Measurements from ENCODE around the gene SLC22A2. TPM values are rescaled to one million over a fixed set of nuclear protein-coding genes. Genes with fewer than 3 reads are reported as not detected.
"Not testable (repeated sequence)": the region's sequence is repeated elsewhere in the genome, so short reads cannot be mapped to it uniquely, and the experiment has no call there.

Gene SLC22A2
- 0.04 TPM for total RNA-seq
- polyA plus RNA-seq (ENCODE audit: insufficient read depth in 1 of 8, insufficient read length in 8 of 8, low replicate concordance in 1 of 8) = under 1 TPM in 5 of 8 donors, not detected in 3; 0.07 to 0.32 (median 0.12) TPM
- long read RNA-seq, donor 1 = 0 reads
- long read RNA-seq, donor 2 = 0 reads
- long read RNA-seq, donor 3 = 0 reads
- long read RNA-seq, donor 4 = 0 reads
- long read RNA-seq, donor 5 = 0 reads
- long read RNA-seq, donor 6 = 0 reads
- long read RNA-seq, donor 7 = 0 reads
- long read RNA-seq, donor 8 = 0 reads
- long read RNA-seq, donor 9 = 0 reads
- long read RNA-seq, donor 10 = 0 reads
- long read RNA-seq, donor 11 = 0 reads

DNA sequence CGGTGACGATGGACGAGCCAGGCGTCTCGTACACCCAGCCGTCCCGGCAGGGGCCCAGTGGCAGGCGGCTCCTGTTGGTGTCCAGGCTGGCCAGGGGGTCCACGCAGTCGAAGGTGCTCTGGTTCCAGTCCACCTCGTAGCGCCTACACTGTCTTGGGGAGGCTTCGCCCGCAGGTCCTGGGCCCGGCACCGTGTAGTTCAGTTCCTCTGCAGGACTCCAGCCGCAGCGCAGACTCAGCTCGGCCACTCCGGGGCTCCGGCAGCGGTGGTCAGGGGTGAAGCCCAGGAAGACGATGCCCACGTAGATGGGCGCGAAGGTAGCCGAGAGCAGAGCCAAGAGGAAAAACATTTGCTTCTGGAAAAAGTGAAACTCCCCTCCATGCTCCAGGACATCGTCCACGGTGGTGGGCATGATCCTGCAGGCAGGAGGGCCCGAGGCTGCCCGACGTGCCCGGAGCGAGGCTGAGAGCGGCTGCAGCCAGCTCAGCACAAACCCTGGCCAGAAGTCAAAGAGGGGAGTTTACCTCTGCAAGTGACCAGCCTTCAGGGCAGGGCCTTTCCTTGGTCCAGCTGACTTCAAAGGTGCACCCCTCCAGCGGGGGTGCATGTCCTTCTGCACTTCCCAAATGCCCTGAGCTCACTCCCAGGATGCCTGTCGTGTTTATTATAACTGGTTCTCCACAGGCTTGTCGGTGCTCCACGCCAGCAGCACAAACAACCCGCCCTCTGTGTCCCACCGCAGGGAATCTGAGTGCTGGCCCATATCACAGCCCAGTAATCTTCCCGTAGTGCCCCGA, at the start of gene SLC22A2:
SLC22A2 (minus strand) TSS at position 476 of the 797 bp plus-strand sequence; CDS start at position 412, 64 bp downstream.
- Histone ChIP-seq H3K4me3 (ENCODE audit: low read length) (no peak within 1 kb of the TSS), H3K4me1 (ENCODE audit: control insufficient read depth, insufficient read depth, low read length) (peaks cover 13% of the 10 kb centered on the region), H3K27me3 (ENCODE audit: control insufficient read depth, insufficient read depth, low read length) (no peaks in the 10 kb centered on the region), H3K27ac (ENCODE audit: low read length) (no peak within 1 kb of the TSS), H3K36me3 (ENCODE audit: control insufficient read depth, insufficient read depth, low read length) (no peaks in the 10 kb centered on the region), H3K9me3 (replicated peaks; ENCODE audit: control insufficient read depth, low read depth, low read length) (no peaks in the 10 kb centered on the region)
- 89% methylated on average over 43 of the region's 43 CpGs for WGBS (ENCODE audit: insufficient coverage)
- no peak for DNase-seq

DNA sequence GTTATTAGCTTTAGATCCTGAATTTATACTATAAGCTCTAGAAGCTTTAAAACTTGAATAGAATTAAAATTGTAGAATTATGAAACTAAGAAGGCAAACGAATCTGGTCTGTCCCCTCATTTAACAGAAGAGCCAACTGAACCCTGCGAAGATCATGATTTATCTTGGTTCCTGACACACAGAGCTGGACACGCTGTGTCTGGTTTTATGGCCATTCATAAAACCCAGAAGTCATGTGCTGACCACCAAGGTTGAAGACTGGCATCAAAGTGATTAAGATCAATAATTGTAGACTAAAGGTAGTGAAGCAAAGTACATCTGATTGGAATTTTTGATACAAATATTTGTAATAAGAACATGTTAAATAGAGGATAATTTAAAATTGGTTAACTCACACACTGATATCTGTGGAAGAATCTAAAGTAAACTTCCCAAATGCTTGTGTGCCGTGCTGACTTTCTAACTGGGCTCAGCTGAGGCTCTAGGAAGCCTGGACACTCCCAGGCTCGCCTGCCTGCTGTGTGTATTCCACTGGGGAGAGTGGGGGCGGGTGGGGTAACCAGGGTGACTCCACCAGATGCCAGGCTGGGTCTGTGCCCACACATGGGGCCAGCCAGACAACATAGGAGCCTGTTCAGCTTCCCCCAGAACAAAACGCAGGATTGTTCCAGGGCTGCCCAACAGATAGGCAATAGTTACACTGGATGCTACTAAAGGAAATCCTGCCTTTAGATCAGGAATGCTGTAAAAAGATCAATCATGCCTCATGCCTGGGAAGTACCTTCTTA, 47.5 kb upstream of the SLC22A2 start:
- 22% methylated on average over 4 of the region's 7 CpGs for WGBS (ENCODE audit: insufficient coverage)
- no peak overlapping the region for H3K27ac ChIP-seq (ENCODE audit: low read length)
- H3K27me3 ChIP-seq (ENCODE audit: control insufficient read depth, insufficient read depth, low read length) = no peaks in the 10 kb centered on the region
- no peaks in the 10 kb centered on the region for H3K36me3 ChIP-seq (ENCODE audit: control insufficient read depth, insufficient read depth, low read length)
- H3K9me3 ChIP-seq (replicated peaks; ENCODE audit: control insufficient read depth, low read depth, low read length) = peaks cover 3% of the 10 kb centered on the region
- peaks cover 11% of the 10 kb centered on the region for H3K4me1 ChIP-seq (ENCODE audit: control insufficient read depth, insufficient read depth, low read length)
- peak; percentile 57 for DNase-seq
- no peak overlapping the region for H3K4me3 ChIP-seq (ENCODE audit: low read length)

DNA sequence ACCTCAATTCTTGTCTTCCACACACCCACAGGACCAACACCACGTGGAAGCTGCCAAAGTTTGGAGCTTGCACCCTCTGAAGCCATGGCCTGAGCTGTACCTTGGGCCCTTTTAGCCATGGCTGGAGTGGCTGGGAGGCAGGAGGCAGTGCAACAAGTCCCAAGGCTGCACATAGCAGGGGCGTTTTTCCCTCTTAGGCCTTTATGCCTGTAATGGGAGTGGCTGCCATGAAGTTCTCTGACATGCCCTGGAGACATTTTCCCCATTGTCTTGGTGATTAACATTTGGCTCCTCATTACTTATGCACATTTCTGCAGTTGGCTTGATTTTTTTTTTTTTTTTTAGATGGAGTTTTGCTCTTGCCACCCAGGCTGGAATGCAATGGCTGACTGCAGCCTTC, 45.2 kb upstream of the SLC22A2 start:
- WGBS (ENCODE audit: insufficient coverage) = 90% methylated on average over 1 of the region's 2 CpGs
- Histone ChIP-seq H3K4me1 (ENCODE audit: control insufficient read depth, insufficient read depth, low read length) (peaks cover 22% of the 10 kb centered on the region), H3K4me3 (ENCODE audit: low read length) (no peak overlapping the region), H3K9me3 (replicated peaks; ENCODE audit: control insufficient read depth, low read depth, low read length) (no peaks in the 10 kb centered on the region), H3K27me3 (ENCODE audit: control insufficient read depth, insufficient read depth, low read length) (no peaks in the 10 kb centered on the region), H3K27ac (ENCODE audit: low read length) (no peak overlapping the region), H3K36me3 (ENCODE audit: control insufficient read depth, insufficient read depth, low read length) (no peaks in the 10 kb centered on the region)
- no peak for DNase-seq

DNA sequence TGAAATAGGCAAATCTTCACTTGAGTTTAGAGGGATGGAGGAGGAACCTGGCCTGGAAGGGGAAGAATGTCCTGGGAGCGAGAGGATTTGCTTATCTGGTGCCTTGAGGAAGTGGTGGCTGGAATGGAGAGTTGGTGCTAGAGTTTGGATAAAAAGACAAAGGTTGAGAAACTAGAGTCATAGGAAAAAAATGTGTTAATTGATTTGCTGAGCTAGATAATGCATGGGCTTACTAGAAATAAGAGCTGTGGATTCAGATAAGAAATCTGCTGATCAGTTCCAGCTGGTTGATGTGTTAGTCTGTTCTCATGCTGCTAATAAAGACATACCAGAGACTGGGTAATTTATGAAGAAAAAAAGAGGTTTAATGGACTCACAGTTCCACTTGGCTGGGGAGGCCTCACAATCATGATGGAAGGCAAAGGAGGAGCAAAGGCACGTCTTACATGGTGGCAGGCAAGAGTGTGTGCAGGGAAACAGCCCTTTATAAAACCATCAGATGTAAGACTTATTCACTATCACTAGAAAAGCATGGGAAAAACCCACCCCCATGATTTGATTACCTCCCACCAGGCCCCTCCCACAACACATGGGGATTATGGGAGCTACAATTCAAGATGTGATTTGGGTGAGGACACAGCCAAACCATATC, 43.9 kb upstream of the SLC22A2 start:
- not testable (repeated sequence) for DNase-seq; H3K4me3 ChIP-seq (ENCODE audit: low read length); H3K36me3 ChIP-seq (ENCODE audit: control insufficient read depth, insufficient read depth, low read length); H3K27ac ChIP-seq (ENCODE audit: low read length); H3K27me3 ChIP-seq (ENCODE audit: control insufficient read depth, insufficient read depth, low read length); H3K9me3 ChIP-seq (replicated peaks; ENCODE audit: control insufficient read depth, low read depth, low read length)
- H3K4me1 ChIP-seq (ENCODE audit: control insufficient read depth, insufficient read depth, low read length) = peaks cover 26% of the 10 kb centered on the region
- 89% methylated on average over 1 of the region's 2 CpGs for WGBS (ENCODE audit: insufficient coverage)

DNA sequence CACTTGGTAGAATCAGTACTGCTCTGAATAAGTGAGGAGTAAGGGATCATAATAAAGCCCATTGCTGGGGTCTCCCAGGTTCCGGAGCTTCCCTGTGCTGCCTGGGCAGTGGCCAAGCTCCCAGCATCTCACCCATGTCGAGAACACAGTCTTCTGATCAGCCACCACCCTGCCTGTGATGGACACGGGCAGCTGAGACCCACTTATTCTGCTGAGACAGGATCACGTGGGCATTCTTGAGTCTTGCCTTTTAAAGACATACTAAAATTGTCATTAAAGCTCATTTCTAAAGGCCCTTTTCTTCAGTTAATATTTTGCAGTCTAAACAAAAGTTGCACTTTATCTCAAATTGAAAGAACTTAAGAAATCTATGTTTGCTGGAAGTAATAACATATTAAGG, 42.7 kb upstream of the SLC22A2 start:
- 55% methylated on average over 4 of the region's 4 CpGs for WGBS (ENCODE audit: insufficient coverage)
- Histone ChIP-seq H3K36me3 (ENCODE audit: control insufficient read depth, insufficient read depth, low read length) (no peaks in the 10 kb centered on the region), H3K9me3 (replicated peaks; ENCODE audit: control insufficient read depth, low read depth, low read length) (no peaks in the 10 kb centered on the region), H3K4me1 (ENCODE audit: control insufficient read depth, insufficient read depth, low read length) (peaks cover 26% of the 10 kb centered on the region), H3K4me3 (ENCODE audit: low read length) (no peak overlapping the region), H3K27me3 (ENCODE audit: control insufficient read depth, insufficient read depth, low read length) (no peaks in the 10 kb centered on the region), H3K27ac (ENCODE audit: low read length) (peak overlapping the region; percentile 80)
- peak; percentile 63 for DNase-seq

DNA sequence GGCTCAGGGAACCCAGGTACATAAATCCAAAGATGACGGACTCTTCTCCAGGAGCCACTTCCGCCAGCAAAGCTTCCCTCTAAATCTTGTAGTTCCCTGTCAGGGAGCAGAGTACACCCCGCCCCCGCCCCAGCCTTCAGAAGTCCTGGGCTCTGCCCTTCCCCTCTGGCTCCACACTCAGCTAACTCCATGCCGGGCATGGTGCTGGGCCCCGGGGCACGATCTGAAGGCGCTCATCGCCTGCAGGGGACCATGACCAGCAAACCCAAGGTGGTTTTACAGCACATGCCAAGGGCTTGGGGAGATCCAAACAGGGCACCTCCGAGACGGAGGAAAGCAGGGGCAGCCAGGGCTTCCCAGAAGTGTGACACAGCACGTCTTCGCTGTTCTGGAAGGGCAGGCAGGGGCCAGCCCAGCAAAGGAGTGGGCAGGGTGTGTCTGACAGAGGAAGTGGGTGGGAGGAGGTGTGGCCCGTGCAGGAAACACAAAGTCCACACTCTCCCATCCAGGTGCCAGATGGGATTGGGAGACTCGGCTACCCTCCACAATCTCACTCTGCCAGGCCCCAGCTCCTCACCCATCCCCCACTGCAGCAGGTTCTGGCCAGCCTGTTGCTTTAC, 41.6 kb upstream of the SLC22A2 start:
- Histone ChIP-seq H3K27me3 (ENCODE audit: control insufficient read depth, insufficient read depth, low read length) (no peaks in the 10 kb centered on the region), H3K9me3 (replicated peaks; ENCODE audit: control insufficient read depth, low read depth, low read length) (no peaks in the 10 kb centered on the region), H3K4me1 (ENCODE audit: control insufficient read depth, insufficient read depth, low read length) (peaks cover 26% of the 10 kb centered on the region), H3K36me3 (ENCODE audit: control insufficient read depth, insufficient read depth, low read length) (no peaks in the 10 kb centered on the region), H3K27ac (ENCODE audit: low read length) (no peak overlapping the region), H3K4me3 (ENCODE audit: low read length) (no peak overlapping the region)
- 63% methylated on average over 10 of the region's 15 CpGs for WGBS (ENCODE audit: insufficient coverage)
- no peak for DNase-seq

DNA sequence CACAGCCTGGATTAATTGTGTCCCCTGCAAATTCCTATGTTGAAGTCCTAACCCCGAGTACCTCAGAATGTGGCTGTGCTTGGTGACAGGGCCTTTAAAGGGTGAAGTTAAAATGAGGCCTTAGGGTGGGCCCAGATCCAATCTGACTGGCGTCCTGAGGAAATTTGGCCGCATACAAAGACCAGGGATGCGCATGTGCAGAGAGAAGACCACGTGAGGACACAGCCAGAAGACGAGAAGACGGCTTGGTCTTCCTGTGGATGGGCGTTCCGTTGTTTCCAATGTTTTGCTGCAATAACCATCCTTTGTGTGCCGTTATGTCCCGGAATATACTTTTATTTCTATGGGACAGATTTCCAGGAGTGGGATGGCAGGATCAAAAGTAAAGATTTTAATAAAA, 40.9 kb upstream of the SLC22A2 start:
- H3K27ac ChIP-seq (ENCODE audit: low read length) = no peak overlapping the region
- no peaks in the 10 kb centered on the region for H3K36me3 ChIP-seq (ENCODE audit: control insufficient read depth, insufficient read depth, low read length)
- H3K27me3 ChIP-seq (ENCODE audit: control insufficient read depth, insufficient read depth, low read length) = no peaks in the 10 kb centered on the region
- 76% methylated on average over 7 of the region's 11 CpGs for WGBS (ENCODE audit: insufficient coverage)
- H3K4me3 ChIP-seq (ENCODE audit: low read length) = no peak overlapping the region
- H3K9me3 ChIP-seq (replicated peaks; ENCODE audit: control insufficient read depth, low read depth, low read length) = no peaks in the 10 kb centered on the region
- DNase-seq = no peak
- H3K4me1 ChIP-seq (ENCODE audit: control insufficient read depth, insufficient read depth, low read length) = peaks cover 26% of the 10 kb centered on the region

DNA sequence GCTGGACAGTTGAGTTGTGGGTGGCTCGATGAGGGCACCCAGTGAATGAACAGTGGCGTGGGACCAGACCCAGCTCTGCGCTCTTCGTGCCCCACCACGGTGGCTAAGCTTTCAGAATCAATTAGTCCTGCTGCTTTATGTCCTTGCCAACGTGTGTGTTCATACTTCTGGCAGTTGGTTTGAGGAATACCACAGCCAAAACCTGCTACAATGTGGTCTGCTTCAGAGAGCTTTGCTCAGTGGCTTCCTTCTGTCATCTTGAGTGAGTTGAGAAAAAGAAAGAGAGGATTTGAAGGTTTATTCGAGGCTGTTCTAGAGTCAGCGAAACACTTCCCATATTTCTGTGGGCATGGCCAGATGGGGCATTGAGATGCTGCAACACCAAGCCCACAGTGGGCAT, 39.5 kb upstream of the SLC22A2 start:
- H3K36me3 ChIP-seq (ENCODE audit: control insufficient read depth, insufficient read depth, low read length) = no peaks in the 10 kb centered on the region
- no peaks in the 10 kb centered on the region for H3K27me3 ChIP-seq (ENCODE audit: control insufficient read depth, insufficient read depth, low read length)
- H3K27ac ChIP-seq (ENCODE audit: low read length) = no peak overlapping the region
- peaks cover 31% of the 10 kb centered on the region for H3K4me1 ChIP-seq (ENCODE audit: control insufficient read depth, insufficient read depth, low read length)
- H3K9me3 ChIP-seq (replicated peaks; ENCODE audit: control insufficient read depth, low read depth, low read length) = no peaks in the 10 kb centered on the region
- no peak overlapping the region for H3K4me3 ChIP-seq (ENCODE audit: low read length)
- WGBS (ENCODE audit: insufficient coverage) = 88% methylated on average over 5 of the region's 8 CpGs
- peak; percentile 42 for DNase-seq

DNA sequence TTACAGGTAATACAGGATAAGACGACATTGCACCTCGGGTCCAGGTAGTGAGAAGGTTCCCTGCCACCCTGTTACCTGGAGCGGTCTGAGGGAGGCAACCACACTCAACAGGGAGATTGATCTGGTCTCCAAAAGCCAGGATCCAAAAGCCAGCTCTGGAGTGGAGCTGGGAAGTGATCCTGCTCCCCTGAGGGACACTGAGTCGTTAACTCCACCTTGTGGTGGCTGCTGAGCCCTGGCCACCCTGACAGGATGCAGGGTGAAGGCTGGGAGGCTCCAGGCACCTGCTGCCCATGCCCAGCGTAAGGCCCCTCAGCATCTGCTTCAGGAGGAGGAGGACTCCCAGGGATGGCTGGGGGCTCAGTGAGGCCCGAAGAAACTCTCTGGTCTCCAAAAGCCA, 38.7 kb upstream of the SLC22A2 start:
- Histone ChIP-seq H3K36me3 (ENCODE audit: control insufficient read depth, insufficient read depth, low read length) (no peaks in the 10 kb centered on the region), H3K4me3 (ENCODE audit: low read length) (no peak overlapping the region), H3K9me3 (replicated peaks; ENCODE audit: control insufficient read depth, low read depth, low read length) (no peaks in the 10 kb centered on the region), H3K4me1 (ENCODE audit: control insufficient read depth, insufficient read depth, low read length) (peaks cover 31% of the 10 kb centered on the region), H3K27ac (ENCODE audit: low read length) (no peak overlapping the region), H3K27me3 (ENCODE audit: control insufficient read depth, insufficient read depth, low read length) (no peaks in the 10 kb centered on the region)
- 66% methylated on average over 6 of the region's 6 CpGs for WGBS (ENCODE audit: insufficient coverage)
- no peak for DNase-seq
